ENCODE results near the gene RAB28.

The RAB28 gene

DNA sequence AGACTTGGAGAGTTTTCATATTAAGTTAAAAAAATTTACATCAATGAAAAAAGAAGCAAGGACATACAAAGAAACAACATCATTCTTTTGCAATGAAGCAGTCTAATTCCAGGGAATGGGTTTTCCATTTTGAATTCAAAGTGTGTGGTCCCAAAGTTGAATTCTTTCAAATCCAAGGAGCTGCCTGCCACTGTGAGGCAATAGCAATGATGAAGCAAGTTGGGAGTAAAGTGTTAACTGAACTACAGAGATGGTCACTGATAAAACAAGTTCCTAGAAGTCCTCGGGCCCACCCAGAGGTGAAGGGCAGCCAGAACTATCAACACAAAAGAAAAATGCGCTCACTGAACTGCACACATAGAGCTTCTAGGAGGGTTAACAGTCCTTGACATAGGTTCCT, 115.9 kb downstream of the RAB28 start:
- DNase-seq (ENCODE audit: low read depth) = no peak

DNA sequence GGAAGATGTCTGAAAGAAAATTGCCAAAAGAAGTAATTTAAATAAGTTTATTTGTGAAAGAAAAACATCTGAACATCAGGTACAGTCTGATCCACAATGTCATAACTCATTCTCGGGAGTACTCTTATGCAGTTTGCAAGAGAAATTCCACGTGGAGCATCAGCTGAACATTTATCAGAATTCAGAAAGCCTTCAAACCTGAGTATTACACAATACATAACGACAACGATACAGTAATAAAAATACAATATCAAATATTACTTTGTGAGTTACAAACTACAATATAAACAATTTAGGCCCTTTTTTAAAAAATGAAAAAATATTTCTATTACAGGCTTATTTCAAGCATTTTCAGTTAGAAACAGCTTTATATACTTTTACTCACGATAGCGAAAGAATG, 116.4 kb downstream of the RAB28 start:
- DNase-seq (ENCODE audit: low read depth) = no peak

DNA sequence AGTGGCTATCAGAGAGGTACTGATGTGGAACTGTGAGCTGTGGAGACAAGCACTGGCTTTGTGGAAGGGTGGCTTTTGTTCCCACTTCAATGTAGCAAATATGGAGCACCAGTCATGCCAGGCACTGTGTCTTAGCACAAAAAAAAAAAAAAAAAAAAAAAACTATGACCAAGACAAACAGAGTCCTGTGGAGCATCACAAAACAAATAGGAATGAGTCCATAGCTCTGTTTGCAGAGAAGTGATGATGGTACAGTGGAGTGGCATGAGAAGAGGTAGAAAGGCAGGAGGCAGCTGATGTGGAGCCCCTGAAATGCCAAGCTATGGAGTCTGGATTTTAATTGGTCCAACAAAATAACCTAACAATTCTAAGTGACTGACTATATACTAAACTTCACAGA, 116.9 kb downstream of the RAB28 start:
- no peak for DNase-seq (ENCODE audit: low read depth)

DNA sequence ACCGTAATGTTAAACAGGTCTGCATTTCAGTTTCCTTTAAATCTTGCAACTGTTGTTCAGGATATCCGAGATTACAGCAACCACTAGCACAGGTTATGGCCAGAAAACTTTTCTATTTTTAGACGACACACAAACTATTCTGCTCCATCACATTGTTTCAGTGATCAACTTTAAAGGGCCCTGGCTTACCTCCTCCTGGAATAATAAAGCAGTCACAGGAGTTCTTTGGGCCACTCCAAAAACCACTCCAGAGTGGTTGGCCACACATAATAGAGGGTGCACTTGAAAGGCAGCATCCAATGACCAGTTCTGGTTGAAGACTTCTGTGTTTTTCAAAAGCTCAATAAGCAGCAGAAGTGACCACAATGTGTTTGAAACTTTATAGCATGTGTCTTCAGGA, 118.9 kb downstream of the RAB28 start:
- DNase-seq (ENCODE audit: low read depth) = no peak

DNA sequence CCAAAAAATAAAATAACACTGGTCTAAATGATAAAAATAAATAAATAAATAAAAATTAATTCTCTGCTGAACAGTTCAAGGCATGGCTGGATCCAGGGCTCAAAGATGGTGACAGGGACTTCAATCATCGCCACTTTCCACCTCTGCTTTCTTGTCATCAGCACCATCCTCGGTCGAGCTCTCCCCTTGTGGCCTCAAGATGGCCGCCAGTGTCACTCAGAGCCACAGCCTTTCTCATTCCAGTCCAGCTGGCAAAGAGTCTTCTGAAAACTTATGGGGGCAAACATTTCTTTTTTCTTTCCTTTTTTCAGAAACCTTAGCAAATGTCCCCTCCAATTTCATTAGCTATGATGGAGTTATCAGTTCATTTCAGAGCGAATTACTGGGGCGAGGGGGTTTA, 119.5 kb downstream of the RAB28 start:
- DNase-seq (ENCODE audit: low read depth) = no peak

DNA sequence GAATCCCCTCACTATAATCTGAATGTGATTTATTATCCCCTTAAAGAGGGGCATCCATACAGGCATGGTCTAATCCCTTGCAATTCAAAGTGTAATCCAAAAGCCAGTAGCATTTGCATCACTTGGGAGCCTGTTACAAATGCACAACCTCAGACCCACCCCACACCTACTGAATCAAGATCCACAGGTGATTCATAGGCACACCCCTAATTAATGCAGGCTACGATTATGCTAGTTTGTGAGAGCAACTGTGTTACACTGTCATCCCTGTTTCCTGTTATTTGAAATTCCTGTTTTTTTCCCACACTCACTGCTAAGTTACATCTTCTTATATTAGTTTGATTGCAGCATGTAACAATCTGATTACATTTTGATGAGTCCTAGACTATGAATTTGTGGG, 120.0 kb downstream of the RAB28 start:
- DNase-seq (ENCODE audit: low read depth) = no peak

DNA sequence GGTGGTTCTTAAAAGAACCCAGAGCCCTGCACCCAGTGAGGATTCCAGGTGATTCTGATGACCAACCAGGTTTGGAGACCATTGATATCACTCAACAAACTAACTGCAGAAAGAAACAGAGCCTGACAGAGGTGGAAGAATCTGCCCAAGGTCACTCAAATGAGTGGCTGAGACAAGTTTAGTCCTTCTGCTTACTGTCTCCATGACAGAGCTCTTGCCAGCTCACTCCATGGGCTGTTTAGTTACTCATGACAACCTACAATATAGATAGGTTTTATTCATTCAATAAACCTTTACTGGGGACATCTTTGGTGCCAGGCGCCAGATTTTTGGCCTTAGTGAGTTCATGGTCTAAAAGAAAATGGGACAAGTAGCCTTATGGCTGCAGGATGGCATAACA, 124.3 kb downstream of the RAB28 start:
- DNase-seq (ENCODE audit: low read depth) = no peak

DNA sequence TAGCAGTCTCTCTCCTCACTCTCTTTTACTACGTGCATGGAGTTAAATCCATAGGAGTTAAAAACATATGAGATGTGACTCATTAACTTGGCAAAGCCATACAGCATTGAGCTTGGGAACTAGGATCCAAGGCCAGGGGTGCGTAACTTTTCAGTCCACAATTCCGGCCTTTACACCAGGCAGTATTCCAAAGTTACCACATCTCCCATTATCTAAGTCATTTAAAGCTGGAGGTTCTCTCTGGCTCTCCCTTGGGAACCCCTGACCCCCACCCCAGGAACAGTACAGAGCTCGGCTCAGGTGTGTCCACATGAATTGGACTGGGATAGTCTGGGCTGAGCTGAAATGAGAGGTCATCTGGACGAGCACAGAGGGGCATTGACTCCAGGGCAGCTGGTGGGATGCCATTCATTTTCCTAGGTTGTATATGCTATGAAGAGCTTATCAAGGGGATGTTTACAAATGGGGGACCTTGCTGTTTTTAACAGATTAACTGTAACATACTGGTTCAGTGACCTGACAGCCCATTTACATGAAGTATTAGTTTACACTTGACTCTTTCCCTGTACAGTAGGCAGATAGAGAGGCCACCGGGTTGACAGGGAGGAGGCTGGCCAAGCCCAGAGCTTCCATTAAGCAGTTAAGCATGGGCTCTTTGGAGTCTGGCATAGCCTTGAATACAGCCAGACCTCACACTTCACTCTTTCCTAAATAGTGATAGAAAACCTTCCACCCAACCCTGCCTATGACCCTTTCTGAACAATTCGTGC, 128.8 kb downstream of the RAB28 start:
- peak; percentile 30 for DNase-seq (ENCODE audit: low read depth)

DNA sequence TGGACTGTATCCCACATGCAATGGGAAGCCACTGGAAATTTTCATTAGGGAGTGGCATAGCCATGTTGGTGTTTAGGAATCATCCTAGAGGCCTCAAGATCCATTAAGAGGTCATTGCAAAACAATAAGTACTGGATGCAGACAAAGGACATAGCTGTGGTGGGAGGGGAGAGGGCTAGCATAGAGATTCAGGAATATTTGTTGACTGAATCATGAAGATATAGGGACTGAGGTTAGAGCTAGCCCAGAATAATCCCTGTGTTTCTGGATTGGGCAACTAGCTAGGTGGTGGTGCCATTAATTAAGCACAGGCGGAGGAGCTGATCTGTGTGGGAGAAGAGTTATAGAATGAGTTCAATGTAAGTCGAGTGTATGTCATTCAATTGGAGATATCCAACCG, 135.0 kb downstream of the RAB28 start:
- DNase-seq (ENCODE audit: low read depth) = no peak

DNA sequence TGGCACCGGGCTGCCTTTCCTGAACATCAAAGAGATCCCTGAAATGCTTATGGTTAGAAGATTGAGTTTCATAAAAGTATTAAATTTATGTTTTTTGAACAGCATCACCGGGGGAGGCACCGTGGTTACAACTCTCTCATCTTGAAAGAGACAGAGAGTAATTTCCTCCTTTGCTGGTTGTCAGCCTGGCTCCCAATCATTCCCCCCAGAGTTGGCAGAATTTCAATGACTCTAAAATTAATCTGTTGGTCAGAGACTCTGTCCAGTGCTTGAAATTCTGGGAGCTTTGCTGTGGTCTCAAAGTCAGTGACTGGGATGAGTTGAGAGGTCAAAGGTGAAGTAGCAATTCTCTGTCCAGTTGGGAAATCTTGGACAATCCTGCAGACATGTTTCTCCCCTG, 135.9 kb downstream of the RAB28 start:
- no peak for DNase-seq (ENCODE audit: low read depth)

DNA sequence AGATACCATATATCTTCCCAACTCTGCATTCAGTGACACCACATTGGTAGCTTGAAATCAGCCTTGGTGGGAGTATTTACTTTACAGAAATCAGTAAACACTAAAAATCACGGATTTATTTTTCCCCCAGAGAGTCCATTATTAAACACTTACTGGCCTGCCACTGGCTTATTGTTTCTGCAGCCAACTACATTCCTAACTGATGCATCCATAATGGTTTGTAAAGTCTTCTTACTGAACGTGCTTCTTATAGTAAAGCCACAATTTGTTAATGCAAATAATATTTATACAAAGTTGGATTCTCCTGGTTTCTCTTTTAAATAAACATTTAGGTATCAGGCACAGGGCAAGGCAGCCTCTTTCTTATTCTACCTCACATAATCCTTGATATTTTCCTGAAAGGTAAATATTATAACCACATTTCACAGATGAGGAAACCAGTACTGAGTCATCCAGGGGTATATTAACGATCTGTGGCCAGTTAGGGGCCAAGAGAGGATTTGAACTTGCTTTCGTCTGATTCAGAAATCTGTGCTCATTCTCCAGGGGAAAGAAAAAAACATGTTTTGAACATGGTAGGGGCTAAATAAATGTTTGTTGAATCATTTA, 136.5 kb downstream of the RAB28 start:
- no peak for DNase-seq (ENCODE audit: low read depth)

DNA sequence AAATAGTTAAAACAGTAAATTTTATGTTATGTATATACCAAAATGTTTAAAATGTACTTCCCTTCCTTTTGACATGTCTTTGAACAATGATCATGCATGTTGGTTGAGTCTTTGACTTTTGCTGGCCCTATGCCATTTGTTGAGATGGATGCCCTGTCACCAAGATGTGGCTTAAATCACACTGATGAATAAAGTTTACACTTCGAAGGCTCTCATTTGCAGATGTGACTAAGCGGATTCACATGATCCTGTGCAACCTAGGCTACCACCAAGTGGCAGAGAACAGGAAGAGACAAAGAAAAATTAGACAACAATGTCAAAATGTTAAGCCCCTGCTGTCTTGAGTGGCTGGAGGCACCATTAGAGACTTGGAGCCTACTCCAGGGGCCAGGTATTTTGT, 139.9 kb downstream of the RAB28 start:
- no peak for DNase-seq (ENCODE audit: low read depth)

DNA sequence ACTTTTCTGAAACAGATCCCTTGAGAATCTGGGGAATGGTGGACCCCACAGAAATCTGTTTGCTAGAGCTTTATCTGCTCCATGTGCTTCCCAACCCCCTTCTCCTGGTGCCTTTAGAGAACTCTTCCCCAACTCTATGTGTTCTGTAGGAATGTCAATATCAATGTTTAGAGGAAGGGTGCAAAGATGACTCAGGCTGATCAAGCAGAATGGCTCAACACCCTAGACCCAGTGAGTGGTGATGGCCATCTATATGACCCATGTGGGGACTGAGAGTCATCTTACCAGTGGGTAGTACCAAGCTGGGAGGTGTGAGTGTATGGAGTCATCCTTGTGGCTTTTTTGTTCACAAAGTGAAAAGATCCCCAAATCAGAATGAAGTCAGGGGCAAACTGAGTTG, 143.5 kb downstream of the RAB28 start:
- DNase-seq (ENCODE audit: low read depth) = no peak

DNA sequence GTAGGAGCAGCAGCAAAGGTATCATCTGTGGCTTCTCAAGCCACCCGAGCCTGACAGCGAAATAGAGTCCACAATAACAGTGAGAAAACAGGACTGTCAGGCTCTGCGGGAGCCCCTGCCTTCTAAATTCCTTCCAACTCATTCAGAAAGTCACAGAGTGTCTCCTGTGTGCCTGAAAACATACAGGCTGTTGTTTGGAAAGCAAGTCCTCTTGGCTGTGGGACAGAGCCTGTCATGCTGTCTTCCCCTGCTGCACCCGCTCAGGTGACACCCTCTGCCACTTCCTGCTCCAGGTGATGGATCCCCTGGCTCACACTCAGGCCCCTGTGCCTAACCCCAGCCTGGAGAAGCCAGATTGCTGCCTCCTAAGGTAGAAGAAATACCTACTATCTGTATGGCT, 152.3 kb downstream of the RAB28 start:
- DNase-seq (ENCODE audit: low read depth) = no peak

DNA sequence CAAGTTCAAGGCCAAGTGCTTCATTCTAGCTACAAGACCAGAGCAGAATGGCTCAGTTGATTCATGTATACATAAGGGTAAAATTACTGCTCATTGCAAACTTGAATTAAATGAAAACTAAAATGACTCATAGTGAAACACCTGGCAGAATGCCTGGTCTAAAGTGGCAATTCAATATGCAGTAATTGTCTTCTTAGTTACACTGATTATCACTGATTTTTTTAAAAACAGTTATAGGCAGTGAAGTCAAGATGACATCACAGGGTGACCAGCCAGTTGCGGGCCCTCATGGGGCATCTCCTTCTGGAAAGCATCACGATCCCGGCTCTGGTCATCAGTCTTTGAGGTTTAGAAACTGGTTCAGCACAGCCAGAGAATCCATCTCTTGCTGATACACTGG, 154.2 kb downstream of the RAB28 start:
- peak; percentile 12 for DNase-seq (ENCODE audit: low read depth)

DNA sequence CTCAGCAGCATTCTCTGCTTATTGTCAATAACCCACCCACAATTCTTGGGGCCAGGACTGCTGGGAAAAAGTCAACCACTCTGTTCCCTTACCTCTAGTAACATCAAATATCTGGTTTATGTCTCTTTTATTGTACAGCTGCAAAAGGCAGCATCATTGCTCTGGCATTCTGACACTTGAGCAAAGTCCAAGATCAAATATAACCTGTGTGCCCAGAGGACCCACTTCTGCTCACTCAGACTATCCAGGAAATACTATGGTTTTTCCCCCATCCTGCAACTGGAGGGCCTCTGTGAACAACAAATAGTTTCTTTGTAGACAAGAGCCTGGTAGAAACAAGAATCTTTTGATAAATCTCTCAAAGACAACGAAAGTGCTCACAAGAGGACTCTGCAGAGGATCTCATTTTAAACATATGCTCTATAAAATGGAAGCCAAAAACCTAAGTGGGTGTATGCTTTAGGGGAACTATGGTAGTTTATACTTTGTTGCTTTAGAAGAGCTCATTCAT, 154.7 kb downstream of the RAB28 start:
- no peak for DNase-seq (ENCODE audit: low read depth)

DNA sequence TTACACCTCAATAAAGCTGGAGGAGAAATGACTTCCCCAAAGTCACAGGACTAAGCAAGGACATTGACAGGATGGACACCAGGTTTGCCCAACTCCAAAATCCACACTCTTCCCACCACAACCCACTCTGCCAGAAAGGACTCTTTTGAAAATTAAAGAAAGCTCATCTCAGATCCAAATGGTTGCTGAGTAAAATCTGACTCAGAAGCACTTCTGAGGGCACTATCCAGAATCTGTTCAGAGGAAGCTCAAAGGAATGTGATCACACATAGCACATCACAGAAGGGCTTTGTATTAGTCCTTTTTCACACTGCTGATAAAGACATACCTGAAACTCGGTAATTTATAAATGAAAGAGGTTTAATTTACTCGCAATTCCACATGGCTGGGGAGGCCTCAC, 155.5 kb downstream of the RAB28 start:
- DNase-seq (ENCODE audit: low read depth) = no peak

DNA sequence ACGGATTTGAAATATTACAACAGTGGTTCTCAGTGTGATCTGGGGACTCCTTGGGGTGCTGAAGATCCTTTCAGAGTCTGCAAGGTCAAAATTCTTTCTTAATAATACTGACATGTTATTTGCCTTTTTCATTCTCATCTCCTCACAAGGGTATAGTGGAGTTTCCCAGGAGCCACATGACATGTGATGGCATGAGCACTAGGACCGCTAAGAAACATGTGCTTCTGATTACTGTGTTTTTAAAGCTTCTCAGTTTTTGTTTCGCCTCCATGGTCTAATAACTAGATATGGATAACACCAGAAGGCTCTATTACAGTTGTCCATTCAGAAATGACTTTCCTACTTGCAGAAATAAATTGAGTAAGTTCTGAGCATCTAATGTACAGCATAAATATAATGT, 156.1 kb downstream of the RAB28 start:
- DNase-seq (ENCODE audit: low read depth) = no peak

DNA sequence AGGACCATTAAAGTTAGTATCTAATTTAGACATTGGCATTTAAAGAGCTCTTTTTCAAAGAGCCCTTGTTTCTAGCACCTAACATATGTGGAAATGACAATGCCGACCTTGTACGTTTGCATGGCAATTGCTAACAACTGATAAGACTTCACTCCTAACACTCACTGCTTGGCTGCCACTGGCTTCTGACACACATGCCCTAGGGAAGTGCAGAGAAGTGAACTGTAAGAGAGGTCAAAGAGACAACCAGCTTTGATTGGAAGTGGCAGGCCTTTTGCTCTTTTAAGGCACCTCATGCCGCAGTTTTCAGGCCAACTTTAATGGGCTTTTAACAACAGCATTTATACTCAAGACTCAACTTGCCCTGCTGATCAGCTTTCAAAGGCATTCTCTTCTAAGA, 158.4 kb downstream of the RAB28 start:
- DNase-seq (ENCODE audit: low read depth) = no peak

DNA sequence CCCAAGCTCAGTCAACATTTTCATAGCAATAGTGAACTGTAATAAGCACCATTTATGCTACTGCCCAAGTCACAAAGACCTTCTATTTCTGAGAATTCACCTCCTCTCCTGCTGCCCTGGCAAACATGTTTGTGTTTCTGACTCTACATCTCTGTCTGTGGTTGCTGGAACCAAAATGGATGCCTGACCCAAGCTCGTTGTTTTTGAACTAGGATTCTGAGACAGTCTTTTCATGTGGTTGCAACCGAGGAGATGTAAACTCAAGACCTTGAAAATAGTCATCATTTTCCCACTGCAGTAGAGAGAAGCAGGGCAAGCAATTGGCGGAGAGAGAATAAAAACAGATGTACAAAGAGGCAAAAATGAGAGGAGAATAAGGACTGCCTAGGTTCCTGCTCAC, 160.2 kb downstream of the RAB28 start:
- no peak for DNase-seq (ENCODE audit: low read depth)

DNA sequence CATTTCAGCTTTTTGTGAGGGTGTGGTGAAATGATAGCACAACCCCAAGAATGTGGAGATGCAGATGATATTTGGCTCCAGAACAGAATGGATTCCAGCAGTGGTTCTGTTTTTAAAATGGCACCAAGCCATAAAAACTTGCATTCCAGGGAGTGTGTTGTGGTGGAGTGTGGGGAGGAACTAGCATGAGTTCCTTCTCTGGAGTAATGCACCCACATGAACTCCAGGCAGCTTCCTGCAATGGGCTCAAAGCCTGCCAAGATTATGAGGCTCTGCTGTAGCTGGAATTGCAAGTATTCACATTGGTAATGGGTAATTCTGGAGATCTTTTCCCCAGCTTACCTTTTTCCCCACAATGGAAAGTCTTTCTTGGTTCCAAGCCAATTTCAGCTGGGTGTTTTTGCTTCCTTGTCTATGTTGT, 161.4 kb downstream of the RAB28 start:
- peak; percentile 62 for DNase-seq (ENCODE audit: low read depth)
